Measurements from ENCODE around the gene TMEM19. TPM values are rescaled to one million over a fixed set of nuclear protein-coding genes. Genes with fewer than 3 reads are reported as not detected.
A peak's percentile ranks its signal among the peaks of the same experiment; 100 is the strongest.

Gene TMEM19
- total RNA-seq (2021) (52.6 and 56.3 TPM in 2 replicates), Bru-seq, nascent RNA (percentile 75 among the genes with signal in this experiment), BruChase-seq, experiment 1, labeled RNA remaining after a 2-hour chase (percentile 90 among the genes with signal in this experiment), BruChase-seq, experiment 2, labeled RNA remaining after a 6-hour chase (percentile 98 among the genes with signal in this experiment)
- long read RNA-seq, full-length matches to known transcripts, result 79 of 99 reads
- long read RNA-seq, partial matches to known transcripts, result 4 of 99 reads
- long read RNA-seq, other reads (novel, unspliced or antisense), result 16 of 99 reads

- ChIA-PET POLR2A (ENCODE audit: low non-redundant PET) (interaction anchor here (0.6 kb wide), 1 partner anchor 49 kb away, joined by 3 read pairs; no protein-coding TSS in a partner anchor), CTCF (interaction anchor here (1.0 kb wide), 2 partner anchors 22 to 61 kb away, joined by 3 to 4 read pairs; partner anchors contain the start of gene THAP2)
- intact Hi-C loops (cut with micrococcal nuclease; ENCODE audit: unreplicated experiment), result no loop called here
- no peaks in the 10 kb centered on the region for H3K27me3 ChIP-seq (replicated peaks; ENCODE audit: insufficient read depth, low read depth, low read length, poor library complexity)
- H3K27ac ChIP-seq (ENCODE audit: low read depth, low read length, poor library complexity, severe bottlenecking), result peak within 1 kb of the TSS; percentile 90
- TF ChIP-seq EZH2 (IDR thresholded peaks at IDR 0.05; ENCODE audit: borderline replicate concordance, low read depth, low read length, poor library complexity, severe bottlenecking), result no peak
- TF ChIP-seq, protein P1, sequence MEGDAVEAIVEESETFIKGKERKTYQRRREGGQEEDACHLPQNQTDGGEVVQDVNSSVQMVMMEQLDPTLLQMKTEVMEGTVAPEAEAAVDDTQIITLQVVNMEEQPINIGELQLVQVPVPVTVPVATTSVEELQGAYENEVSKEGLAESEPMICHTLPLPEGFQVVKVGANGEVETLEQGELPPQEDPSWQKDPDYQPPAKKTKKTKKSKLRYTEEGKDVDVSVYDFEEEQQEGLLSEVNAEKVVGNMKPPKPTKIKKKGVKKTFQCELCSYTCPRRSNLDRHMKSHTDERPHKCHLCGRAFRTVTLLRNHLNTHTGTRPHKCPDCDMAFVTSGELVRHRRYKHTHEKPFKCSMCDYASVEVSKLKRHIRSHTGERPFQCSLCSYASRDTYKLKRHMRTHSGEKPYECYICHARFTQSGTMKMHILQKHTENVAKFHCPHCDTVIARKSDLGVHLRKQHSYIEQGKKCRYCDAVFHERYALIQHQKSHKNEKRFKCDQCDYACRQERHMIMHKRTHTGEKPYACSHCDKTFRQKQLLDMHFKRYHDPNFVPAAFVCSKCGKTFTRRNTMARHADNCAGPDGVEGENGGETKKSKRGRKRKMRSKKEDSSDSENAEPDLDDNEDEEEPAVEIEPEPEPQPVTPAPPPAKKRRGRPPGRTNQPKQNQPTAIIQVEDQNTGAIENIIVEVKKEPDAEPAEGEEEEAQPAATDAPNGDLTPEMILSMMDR (conservative IDR thresholded peaks at IDR 0.05; ENCODE audit: low read depth, low read length), result peak; percentile 41
- H3K36me3 ChIP-seq (ENCODE audit: insufficient read depth, low read length, poor library complexity, severe bottlenecking), result peaks cover 4% of the 10 kb centered on the region
- H3K4me1 ChIP-seq (ENCODE audit: insufficient read depth, low read length, poor library complexity, severe bottlenecking), result no peaks in the 10 kb centered on the region
- no TSS peak for BruUV-seq (replicated peaks)
- H3K9me3 ChIP-seq (ENCODE audit: low read depth, low read length, poor library complexity, severe bottlenecking), result no peaks in the 10 kb centered on the region
- H3K4me3 ChIP-seq (ENCODE audit: low read depth, low read length, poor library complexity, severe bottlenecking), result peak within 1 kb of the TSS; percentile 59
- DNase-seq (ENCODE audit: low spot score), result peak; percentile 91
Measured at GRCh38 chr12:71685914-71686657, at the start of gene TMEM19. TSS of gene TMEM19 (plus strand) at chr12:71686082. CDS start at chr12:71686681, 599 bp downstream.

- Histone ChIP-seq H3K4me3 (ENCODE audit: low read depth, low read length, poor library complexity, severe bottlenecking) (no peak overlapping the region), H3K27ac (ENCODE audit: low read depth, low read length, poor library complexity, severe bottlenecking) (no peak overlapping the region), H3K36me3 (ENCODE audit: insufficient read depth, low read length, poor library complexity, severe bottlenecking) (peaks cover 86% of the 10 kb centered on the region), H3K9me3 (ENCODE audit: low read depth, low read length, poor library complexity, severe bottlenecking) (no peaks in the 10 kb centered on the region), H3K4me1 (ENCODE audit: insufficient read depth, low read length, poor library complexity, severe bottlenecking) (peaks cover 3% of the 10 kb centered on the region), H3K27me3 (replicated peaks; ENCODE audit: insufficient read depth, low read depth, low read length, poor library complexity) (no peaks in the 10 kb centered on the region)
- BruUV-seq (replicated peaks), result no TSS peak
- intact Hi-C loops (cut with micrococcal nuclease; ENCODE audit: unreplicated experiment), result loop anchor here (2.0 to 5.0 kb wide), 3 partner anchors 111 to 419 kb away; no protein-coding TSS in a partner anchor
- ChIA-PET CTCF (interaction anchor here (0.7 to 1.6 kb wide), 6 partner anchors 9 to 419 kb away, joined by 3 to 9 read pairs (median 4); no protein-coding TSS in a partner anchor), POLR2A (ENCODE audit: low non-redundant PET) (interaction anchor here (0.6 to 1.0 kb wide), 2 partner anchors 12 to 50 kb away, joined by 3 to 11 read pairs; no protein-coding TSS in a partner anchor)
- TF ChIP-seq, protein P1 (conservative IDR thresholded peaks at IDR 0.05; ENCODE audit: low read depth, low read length), result peak; percentile 87
- no peak for TF ChIP-seq EZH2 (IDR thresholded peaks at IDR 0.05; ENCODE audit: borderline replicate concordance, low read depth, low read length, poor library complexity, severe bottlenecking)
- DNase-seq (ENCODE audit: low spot score), result peak; percentile 86
Measured at GRCh38 chr12:71636704-71637115, 49.2 kb upstream of the TMEM19 start.

- DNase-seq (ENCODE audit: low spot score), result no peak
- BruUV-seq (replicated peaks), result no TSS peak
- Histone ChIP-seq H3K36me3 (ENCODE audit: insufficient read depth, low read length, poor library complexity, severe bottlenecking) (peaks cover 77% of the 10 kb centered on the region), H3K9me3 (ENCODE audit: low read depth, low read length, poor library complexity, severe bottlenecking) (no peaks in the 10 kb centered on the region), H3K27ac (ENCODE audit: low read depth, low read length, poor library complexity, severe bottlenecking) (no peak overlapping the region), H3K27me3 (replicated peaks; ENCODE audit: insufficient read depth, low read depth, low read length, poor library complexity) (no peaks in the 10 kb centered on the region), H3K4me3 (ENCODE audit: low read depth, low read length, poor library complexity, severe bottlenecking) (no peak overlapping the region), H3K4me1 (ENCODE audit: insufficient read depth, low read length, poor library complexity, severe bottlenecking) (peaks cover 13% of the 10 kb centered on the region)
- ChIA-PET CTCF (no interaction called here), POLR2A (ENCODE audit: low non-redundant PET) (no interaction called here)
- TF ChIP-seq, protein P1 (conservative IDR thresholded peaks at IDR 0.05; ENCODE audit: low read depth, low read length), result no peak
- TF ChIP-seq EZH2 (IDR thresholded peaks at IDR 0.05; ENCODE audit: borderline replicate concordance, low read depth, low read length, poor library complexity, severe bottlenecking), result no peak
- intact Hi-C loops (cut with micrococcal nuclease; ENCODE audit: unreplicated experiment), result loop anchor here (5.0 kb wide), 2 partner anchors 109 to 421 kb away; no protein-coding TSS in a partner anchor
Measured at GRCh38 chr12:71638499-71638898, 47.4 kb upstream of the TMEM19 start.
